ENCODE data around the gene HOXC9. TPM values are rescaled to one million over a fixed set of nuclear protein-coding genes. Genes with fewer than 3 reads are reported as not detected.

HOXC9 gene
- total and polyA plus RNA-seq, 2 of the 4 experiments (the other 2 are of a cell fraction) = 0.26 TPM; not detected in 1

DNA sequence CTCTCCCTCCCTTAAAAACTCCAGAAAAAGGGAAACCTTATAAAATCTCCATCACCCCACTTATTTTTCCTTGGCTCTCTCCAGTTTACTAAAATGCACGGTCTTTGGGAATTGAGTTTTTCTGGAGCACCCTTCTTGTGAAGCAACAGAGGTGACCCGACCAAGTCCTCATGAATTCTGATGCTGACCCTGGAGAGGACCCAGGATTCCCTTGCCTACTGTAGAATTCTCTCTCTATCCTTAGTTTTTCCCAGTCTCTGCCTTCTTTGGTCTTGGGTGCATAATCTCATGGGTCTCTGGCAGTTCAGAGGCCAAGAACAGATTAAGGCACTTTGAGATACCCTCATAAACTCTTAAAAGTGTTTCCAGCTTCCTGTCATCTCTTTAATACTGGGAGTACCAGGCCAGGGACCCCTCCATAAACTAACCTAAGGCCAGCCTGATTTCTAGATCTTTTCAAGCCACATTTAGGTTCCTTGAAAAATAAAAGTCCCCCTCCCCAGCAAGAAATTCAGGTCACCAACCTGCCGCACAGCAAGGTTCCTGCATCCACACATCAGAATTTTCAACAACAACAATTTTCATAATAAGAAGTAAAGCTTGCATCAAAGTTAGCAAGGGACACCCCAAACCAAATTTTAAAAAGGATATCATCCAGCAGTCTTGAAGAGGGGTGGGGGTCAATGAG, 48.6 kb downstream of the HOXC9 start:
- no peak for DNase-seq
- Histone ChIP-seq H3K18ac (ENCODE audit: low read depth, low read length) (no peak overlapping the region), H2AK9ac (replicated peaks; ENCODE audit: low read depth, low read length, poor library complexity) (no peak overlapping the region), H3K9ac (ENCODE audit: low read depth, low read length) (no peak overlapping the region), H2BK20ac (ENCODE audit: low read depth, low read length) (no peak overlapping the region), H3K9me1 (ENCODE audit: insufficient read depth, low read length) (no peaks in the 10 kb centered on the region), H4K91ac (ENCODE audit: insufficient read depth, low read depth, low read length) (no peak overlapping the region), H3K56ac (ENCODE audit: extremely low read depth, insufficient read depth, low read length) (no peak overlapping the region), H2BK5ac (ENCODE audit: low read depth, low read length, poor library complexity, severe bottlenecking) (no peak overlapping the region), H3K79me1 (ENCODE audit: low read depth in 1 of 2, low read length in 2 of 2) (no peaks in the 10 kb centered on the region), H3K23ac (ENCODE audit: low read depth, low read length) (no peak overlapping the region), H2AK5ac (ENCODE audit: low read depth, low read length) (no peak overlapping the region), H3K9me3 (ENCODE audit: control insufficient read depth, insufficient read depth, low read length) (no peaks in the 10 kb centered on the region), H2BK15ac (ENCODE audit: low read depth, low read length) (no peak overlapping the region), H3K36me3 (ENCODE audit: control insufficient read depth, insufficient read depth, low read length) (no peaks in the 10 kb centered on the region), H3K14ac (replicated peaks; ENCODE audit: low read depth, low read length) (no peak overlapping the region), H3K27me3 (ENCODE audit: control insufficient read depth, insufficient read depth, low read length) (peaks cover 78% of the 10 kb centered on the region), H4K5ac (ENCODE audit: low read depth, low read length) (no peak overlapping the region), H3K27ac (ENCODE audit: insufficient read depth, low read length) (no peak overlapping the region), H3K4ac (ENCODE audit: low read depth, low read length) (no peak overlapping the region), H4K8ac (ENCODE audit: low read depth in 2 of 2, low read length in 2 of 2) (no peak overlapping the region), H3K4me1 (ENCODE audit: control insufficient read depth, insufficient read depth, low read length) (no peaks in the 10 kb centered on the region), H3K4me2 (ENCODE audit: low read depth, low read length) (no peak overlapping the region), H4K20me1 (ENCODE audit: insufficient read depth, low read length) (no peaks in the 10 kb centered on the region), H3K4me3 (ENCODE audit: insufficient read depth, low read depth, low read length) (no peak overlapping the region), H2AFZ (replicated peaks; ENCODE audit: low read length, poor library complexity) (no peak overlapping the region), H2BK120ac (ENCODE audit: low read depth, low read length) (no peak overlapping the region)
- ChIA-PET CTCF (no interaction called here), POLR2A (ENCODE audit: unreplicated experiment) (no interaction called here)
- intact Hi-C loops (cut with micrococcal nuclease) = no loop called here
- BruUV-seq (replicated peaks) = no TSS peak
- WGBS, 2 experiments (ENCODE audit: extremely low coverage in 2 of 2, insufficient read length in 1 of 2) = no CpG with 5 or more reads among the region's 3 CpGs
- in situ Hi-C loops (cut with MboI; ENCODE audit: low sequenced_read_pairs) = no loop called here
- no peak for ATAC-seq (ENCODE audit: low read depth)
- TF ChIP-seq SMC3 (IDR thresholded peaks at IDR 0.05; ENCODE audit: low read depth, low read length) (no peak), MAFK (IDR thresholded peaks at IDR 0.05; ENCODE audit: low read depth, low read length) (no peak), RFX5 (IDR thresholded peaks at IDR 0.05; ENCODE audit: low read depth, low read length) (no peak), RCOR1 (IDR thresholded peaks at IDR 0.05; ENCODE audit: insufficient replicate concordance, low read length) (no peak), FOS (IDR thresholded peaks at IDR 0.05; ENCODE audit: low read depth, low read length) (no peak), BHLHE40 (IDR thresholded peaks at IDR 0.05; ENCODE audit: low read depth, low read length) (no peak), NFE2L2 (IDR thresholded peaks at IDR 0.05; ENCODE audit: low read depth, low read length) (no peak), CEBPB (IDR thresholded peaks at IDR 0.05; ENCODE audit: low read depth, low read length) (no peak), POLR2A (IDR thresholded peaks at IDR 0.05; ENCODE audit: low read depth, low read length) (no peak), CHD1 (IDR thresholded peaks at IDR 0.05; ENCODE audit: low read depth, low read length) (no peak)
- TF ChIP-seq, protein P1, sequence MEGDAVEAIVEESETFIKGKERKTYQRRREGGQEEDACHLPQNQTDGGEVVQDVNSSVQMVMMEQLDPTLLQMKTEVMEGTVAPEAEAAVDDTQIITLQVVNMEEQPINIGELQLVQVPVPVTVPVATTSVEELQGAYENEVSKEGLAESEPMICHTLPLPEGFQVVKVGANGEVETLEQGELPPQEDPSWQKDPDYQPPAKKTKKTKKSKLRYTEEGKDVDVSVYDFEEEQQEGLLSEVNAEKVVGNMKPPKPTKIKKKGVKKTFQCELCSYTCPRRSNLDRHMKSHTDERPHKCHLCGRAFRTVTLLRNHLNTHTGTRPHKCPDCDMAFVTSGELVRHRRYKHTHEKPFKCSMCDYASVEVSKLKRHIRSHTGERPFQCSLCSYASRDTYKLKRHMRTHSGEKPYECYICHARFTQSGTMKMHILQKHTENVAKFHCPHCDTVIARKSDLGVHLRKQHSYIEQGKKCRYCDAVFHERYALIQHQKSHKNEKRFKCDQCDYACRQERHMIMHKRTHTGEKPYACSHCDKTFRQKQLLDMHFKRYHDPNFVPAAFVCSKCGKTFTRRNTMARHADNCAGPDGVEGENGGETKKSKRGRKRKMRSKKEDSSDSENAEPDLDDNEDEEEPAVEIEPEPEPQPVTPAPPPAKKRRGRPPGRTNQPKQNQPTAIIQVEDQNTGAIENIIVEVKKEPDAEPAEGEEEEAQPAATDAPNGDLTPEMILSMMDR (conservative IDR thresholded peaks at IDR 0.05; ENCODE audit: low read depth, low read length) = no peak
- TF ChIP-seq, protein P2, sequence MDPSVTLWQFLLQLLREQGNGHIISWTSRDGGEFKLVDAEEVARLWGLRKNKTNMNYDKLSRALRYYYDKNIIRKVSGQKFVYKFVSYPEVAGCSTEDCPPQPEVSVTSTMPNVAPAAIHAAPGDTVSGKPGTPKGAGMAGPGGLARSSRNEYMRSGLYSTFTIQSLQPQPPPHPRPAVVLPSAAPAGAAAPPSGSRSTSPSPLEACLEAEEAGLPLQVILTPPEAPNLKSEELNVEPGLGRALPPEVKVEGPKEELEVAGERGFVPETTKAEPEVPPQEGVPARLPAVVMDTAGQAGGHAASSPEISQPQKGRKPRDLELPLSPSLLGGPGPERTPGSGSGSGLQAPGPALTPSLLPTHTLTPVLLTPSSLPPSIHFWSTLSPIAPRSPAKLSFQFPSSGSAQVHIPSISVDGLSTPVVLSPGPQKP (IDR thresholded peaks at IDR 0.05; ENCODE audit: borderline replicate concordance, low read depth, low read length) = no peak
- dilution Hi-C loops (cut with HindIII; ENCODE audit: low sequenced_read_pairs, unreplicated experiment) = no loop called here
